PFSK-1 (cell line): ENCODE data around the gene EYA2.

Source experiments
- POLR2AphosphoS5 ChIP-seq: IDR thresholded peaks from 2 replicates; pipeline ENCODE4 v1.6.1; 2012; ENCODE audit warnings: low read depth, mild to moderate bottlenecking, control low read depth, low read length, moderate library complexity
- SIN3A ChIP-seq: IDR thresholded peaks from 2 replicates; pipeline ENCODE4 v1.6.1; 2012; ENCODE audit warnings: mild to moderate bottlenecking, low read length, moderate library complexity, borderline replicate concordance; ENCODE audit not compliant: insufficient read depth
- TAF1 ChIP-seq: IDR thresholded peaks from 2 replicates; pipeline ENCODE4 v1.6.1; 2012; ENCODE audit warnings: low read length, control low read depth, borderline replicate concordance; ENCODE audit not compliant: insufficient read depth
- TF ChIP-seq, protein P1 (sequence below), 2 experiments: IDR thresholded peaks; 2 replicates each; pipeline versions ENCODE4 v1.6.1 to v1.8.0; 2011 to 2012; ENCODE audit warnings: low read depth in 2 of 2, low read length in 2 of 2, control low read depth in 1 of 2, inconsistent platforms in 1 of 2, mild to moderate bottlenecking in 1 of 2, moderate library complexity in 1 of 2; ENCODE audit not compliant: insufficient read depth in 1 of 2

DNA sequence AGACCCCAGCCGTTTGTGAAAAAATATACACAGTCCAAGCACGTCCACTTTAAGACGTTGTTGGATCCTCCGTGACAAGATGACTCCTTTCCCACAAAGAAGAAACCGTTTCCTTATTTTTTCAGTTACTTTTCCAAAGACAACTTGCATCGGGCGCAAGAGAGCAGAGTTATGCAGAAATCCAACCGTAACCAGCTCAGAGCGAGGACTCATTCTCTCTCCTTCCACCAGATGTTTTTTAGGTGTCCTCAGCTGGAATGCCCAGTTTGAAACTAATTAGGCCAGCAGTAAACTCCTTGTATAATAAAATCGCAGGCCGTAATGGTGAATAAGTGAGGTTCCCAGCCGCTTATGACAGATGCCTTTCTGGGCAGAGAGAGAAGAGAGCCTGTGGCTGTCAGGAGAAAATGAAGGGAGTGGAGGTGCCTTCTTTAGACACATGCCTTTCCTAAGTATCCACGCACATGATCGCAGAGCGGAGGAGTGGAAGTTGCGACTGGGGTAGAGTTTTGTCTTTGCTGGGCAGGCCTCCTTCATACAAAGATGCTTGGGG is 2.8 kb downstream of the EYA2 start:
- TF ChIP-seq POLR2AphosphoS5 (no peak), SIN3A (no peak), TAF1 (no peak)
- TF ChIP-seq, protein P1, sequence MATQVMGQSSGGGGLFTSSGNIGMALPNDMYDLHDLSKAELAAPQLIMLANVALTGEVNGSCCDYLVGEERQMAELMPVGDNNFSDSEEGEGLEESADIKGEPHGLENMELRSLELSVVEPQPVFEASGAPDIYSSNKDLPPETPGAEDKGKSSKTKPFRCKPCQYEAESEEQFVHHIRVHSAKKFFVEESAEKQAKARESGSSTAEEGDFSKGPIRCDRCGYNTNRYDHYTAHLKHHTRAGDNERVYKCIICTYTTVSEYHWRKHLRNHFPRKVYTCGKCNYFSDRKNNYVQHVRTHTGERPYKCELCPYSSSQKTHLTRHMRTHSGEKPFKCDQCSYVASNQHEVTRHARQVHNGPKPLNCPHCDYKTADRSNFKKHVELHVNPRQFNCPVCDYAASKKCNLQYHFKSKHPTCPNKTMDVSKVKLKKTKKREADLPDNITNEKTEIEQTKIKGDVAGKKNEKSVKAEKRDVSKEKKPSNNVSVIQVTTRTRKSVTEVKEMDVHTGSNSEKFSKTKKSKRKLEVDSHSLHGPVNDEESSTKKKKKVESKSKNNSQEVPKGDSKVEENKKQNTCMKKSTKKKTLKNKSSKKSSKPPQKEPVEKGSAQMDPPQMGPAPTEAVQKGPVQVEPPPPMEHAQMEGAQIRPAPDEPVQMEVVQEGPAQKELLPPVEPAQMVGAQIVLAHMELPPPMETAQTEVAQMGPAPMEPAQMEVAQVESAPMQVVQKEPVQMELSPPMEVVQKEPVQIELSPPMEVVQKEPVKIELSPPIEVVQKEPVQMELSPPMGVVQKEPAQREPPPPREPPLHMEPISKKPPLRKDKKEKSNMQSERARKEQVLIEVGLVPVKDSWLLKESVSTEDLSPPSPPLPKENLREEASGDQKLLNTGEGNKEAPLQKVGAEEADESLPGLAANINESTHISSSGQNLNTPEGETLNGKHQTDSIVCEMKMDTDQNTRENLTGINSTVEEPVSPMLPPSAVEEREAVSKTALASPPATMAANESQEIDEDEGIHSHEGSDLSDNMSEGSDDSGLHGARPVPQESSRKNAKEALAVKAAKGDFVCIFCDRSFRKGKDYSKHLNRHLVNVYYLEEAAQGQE (IDR thresholded peaks at IDR 0.05; ENCODE audit: insufficient read depth in 1 of 2, low read depth in 2 of 2, low read length in 2 of 2) = no peak
